GM12872 (cell line): ENCODE measurements around the gene PGK1.

Source experiments
- CTCF ChIP-seq: IDR thresholded peaks from 3 replicates; pipeline ENCODE4 v1.5.1; 2011; ENCODE audit warnings: low read depth, mild to moderate bottlenecking, low read length, moderate library complexity; ENCODE audit not compliant: insufficient read depth

Gene PGK1

GRCh38 chrX:78109458-78109857, 5.4 kb downstream of the PGK1 start:
- no peak for TF ChIP-seq CTCF

DNA sequence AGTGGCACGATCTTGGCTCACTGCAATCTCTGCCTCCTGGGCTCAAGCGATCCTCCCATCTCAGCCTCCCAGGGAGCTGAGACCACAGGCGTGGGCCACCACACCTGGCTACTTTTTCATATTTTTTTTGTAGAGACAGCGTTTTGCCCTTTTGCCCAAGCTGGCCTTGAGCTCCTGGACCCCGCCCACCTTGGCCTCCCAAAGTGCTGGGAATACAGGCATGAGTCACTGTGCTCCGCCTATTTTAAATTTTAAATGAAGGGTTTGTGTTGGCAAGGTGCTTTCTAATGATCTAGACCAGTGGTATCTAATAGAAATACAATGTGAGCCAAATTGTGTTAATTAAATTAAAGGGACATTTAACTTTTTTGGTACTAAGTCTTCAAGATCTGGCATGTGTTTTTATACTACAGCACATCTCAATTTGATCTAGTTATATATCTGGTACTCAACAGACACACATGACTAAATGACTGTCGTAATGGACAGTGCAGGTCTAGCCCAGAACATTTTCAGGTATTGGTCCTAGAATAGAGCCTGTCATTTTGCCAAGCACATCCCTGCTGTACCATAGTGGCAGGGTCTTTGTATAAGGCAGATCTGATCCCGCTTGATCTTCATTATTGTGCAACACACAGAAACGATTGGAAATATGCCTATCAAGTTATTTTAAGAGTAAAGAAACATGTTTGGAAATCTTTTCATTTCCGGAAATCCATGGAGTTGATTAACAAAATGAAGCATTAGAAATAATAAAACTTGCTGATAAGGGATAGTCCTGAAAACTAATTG, 7.3 kb downstream of the PGK1 start:
- TF ChIP-seq CTCF = no peak

GRCh38 chrX:78116365-78116764, 12.3 kb downstream of the PGK1 start:
- TF ChIP-seq CTCF = no peak

GRCh38 chrX:78116766-78117165, 12.7 kb downstream of the PGK1 start:
- no peak for TF ChIP-seq CTCF

DNA sequence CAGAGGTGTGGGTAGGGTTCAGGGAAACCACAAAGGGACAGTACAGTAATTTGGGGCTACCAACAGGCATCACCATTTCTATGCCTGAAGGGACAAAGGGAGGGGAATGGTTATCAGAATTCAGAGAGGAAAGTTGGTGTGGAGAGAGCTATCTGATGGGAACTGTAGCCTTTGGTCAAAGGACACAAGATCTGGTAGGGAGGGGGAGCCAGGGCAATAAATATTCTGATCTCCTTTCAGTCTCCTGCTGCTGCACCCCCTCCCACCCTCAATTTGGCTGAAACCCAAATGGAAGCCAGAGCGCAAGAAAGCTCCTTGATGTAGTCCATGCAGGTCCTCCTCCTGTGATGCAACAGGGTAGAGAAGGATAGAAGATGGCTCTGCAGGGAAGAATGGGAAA, 14.6 kb downstream of the PGK1 start:
- no peak for TF ChIP-seq CTCF

- 0 out of 3 replicates have a peak, but pooled peaks have one; percentile 15 for TF ChIP-seq CTCF
Measured at GRCh38 chrX:78119521-78120227, 15.6 kb downstream of the PGK1 start.

DNA sequence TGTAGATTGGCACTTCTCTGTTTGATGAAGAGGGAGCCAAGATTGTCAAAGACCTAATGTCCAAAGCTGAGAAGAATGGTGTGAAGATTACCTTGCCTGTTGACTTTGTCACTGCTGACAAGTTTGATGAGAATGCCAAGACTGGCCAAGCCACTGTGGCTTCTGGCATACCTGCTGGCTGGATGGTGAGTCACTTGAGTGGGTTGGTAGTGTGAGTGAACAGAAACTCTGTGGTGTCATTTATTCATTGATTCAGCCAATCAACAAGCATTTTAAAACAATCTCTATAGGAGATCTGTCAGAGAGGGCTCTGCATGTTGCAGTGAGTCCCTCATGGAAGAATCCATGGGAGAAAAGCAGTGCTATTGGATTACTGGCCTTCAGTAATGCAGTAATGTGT, 19.1 kb downstream of the PGK1 start:
- TF ChIP-seq CTCF = no peak
